ENCODE results near the gene ADI1.
"Not testable (repeated sequence)": the region's sequence is repeated elsewhere in the genome, so short reads cannot be mapped to it uniquely, and the experiment has no call there.

The ADI1 gene

DNA sequence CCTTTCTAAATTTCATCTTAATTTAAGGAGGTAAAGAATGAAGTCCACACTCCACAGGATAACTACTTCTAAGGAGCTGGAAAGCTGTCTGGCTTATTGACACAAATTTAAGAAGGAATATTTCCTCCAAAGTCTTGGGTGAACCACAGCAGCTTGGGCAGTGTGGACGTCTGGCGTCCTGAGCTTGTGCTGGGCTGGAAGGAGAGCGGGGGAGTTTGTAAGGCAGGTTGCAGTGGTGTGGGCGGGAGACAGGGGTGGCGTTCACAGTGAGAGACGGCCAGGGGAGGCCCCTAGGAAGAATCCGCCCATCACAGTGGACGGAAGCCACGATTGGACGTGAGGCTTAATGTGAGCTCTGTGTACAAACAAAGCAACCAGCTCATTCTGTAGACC is 25.7 kb downstream of the ADI1 start:
- H3K4me3 ChIP-seq (replicated peaks; ENCODE audit: low read depth, low read length), result no peak overlapping the region
- TF ChIP-seq, protein P1, sequence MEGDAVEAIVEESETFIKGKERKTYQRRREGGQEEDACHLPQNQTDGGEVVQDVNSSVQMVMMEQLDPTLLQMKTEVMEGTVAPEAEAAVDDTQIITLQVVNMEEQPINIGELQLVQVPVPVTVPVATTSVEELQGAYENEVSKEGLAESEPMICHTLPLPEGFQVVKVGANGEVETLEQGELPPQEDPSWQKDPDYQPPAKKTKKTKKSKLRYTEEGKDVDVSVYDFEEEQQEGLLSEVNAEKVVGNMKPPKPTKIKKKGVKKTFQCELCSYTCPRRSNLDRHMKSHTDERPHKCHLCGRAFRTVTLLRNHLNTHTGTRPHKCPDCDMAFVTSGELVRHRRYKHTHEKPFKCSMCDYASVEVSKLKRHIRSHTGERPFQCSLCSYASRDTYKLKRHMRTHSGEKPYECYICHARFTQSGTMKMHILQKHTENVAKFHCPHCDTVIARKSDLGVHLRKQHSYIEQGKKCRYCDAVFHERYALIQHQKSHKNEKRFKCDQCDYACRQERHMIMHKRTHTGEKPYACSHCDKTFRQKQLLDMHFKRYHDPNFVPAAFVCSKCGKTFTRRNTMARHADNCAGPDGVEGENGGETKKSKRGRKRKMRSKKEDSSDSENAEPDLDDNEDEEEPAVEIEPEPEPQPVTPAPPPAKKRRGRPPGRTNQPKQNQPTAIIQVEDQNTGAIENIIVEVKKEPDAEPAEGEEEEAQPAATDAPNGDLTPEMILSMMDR (IDR thresholded peaks at IDR 0.05; ENCODE audit: low read depth, low read length, missing control alignments), result no peak
- no peak for DNase-seq (ENCODE audit: extremely low read depth, low read depth)

DNA sequence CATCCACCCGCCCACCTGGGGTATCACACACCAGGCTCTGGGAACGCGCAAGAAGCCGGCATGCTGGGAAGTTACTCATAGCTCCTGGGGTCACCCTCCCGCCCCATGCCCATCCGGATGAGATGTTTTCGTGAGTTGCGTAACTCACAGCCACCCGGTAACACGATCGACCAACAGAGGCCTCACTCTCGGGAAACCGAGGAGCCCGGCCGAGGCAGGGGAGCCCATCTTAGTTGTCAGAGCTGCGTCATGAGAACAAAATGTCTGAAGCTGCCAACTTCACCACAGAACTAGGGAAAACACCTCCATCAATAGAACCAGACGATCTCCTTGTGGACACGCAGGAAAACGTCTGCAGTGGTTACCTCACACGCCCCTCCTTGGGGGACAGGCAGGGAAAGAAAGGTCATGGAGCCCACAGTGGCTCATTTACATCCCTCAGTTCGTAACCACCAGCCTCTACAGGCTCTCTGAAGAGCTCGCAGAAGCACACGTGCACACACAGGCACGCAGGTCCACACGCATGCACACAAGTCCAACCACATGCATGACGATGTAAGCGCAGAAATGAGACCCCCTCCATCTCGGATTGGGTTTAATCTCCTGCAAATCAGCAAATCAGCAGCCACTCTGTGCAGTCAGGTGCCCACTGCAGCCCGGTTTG is 26.2 kb downstream of the ADI1 start:
- no peak overlapping the region for H3K4me3 ChIP-seq (replicated peaks; ENCODE audit: low read depth, low read length)
- no peak for DNase-seq (ENCODE audit: extremely low read depth, low read depth)
- TF ChIP-seq, protein P1 (IDR thresholded peaks at IDR 0.05; ENCODE audit: low read depth, low read length, missing control alignments), result no peak

DNA sequence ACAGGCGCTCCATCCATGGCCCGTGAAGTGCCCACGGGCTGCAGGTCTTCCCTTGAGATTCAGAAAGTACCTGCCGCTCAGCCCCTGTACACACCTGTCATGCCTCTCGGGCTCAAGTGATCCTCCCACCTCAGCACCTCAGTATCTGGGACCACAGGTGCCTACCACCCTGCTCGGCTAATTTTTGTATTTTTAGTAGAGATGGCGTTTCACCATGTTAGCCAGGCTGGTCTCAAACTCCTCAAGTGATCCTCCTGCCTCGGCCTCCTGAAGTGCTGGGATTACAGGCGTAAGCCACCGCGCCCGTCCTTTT is 26.9 kb downstream of the ADI1 start:
- not testable (repeated sequence) for H3K4me3 ChIP-seq (replicated peaks; ENCODE audit: low read depth, low read length); DNase-seq (ENCODE audit: extremely low read depth, low read depth)

DNA sequence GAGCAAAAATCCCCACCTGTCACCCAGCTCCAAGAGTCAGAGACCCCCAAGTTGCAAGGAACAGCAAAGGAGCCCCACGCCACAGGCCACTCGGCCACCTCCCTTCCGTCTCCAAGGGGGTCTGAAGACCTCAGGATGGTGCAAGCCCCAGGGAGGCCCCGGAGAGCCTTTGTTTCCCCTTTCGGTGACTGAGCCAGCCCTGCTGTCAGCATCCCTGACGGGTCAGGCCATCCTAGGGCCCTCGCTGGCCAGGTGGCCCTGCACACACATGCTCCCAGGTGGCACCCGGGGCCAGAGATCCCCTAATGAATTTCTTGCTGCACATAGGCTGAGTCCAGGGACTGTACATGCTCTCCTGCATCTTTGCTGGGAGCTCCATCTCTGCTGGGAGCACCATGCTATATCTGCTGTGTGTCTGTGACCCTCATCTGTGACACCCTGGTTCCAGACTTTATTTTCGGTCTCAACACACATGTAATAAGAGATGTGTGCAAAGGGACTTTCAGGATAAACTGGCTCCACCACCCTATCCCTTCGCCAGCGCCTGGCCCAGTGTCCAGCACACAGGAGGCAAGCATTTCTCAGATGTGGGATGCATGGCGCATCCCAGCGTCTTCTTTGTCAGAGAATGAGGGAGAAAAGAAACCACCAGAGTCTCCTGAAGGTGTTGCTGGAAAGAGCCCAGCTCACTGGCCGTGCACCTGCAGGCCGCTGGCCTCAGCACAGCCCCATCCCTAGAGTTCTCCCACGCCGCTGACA is 27.4 kb downstream of the ADI1 start:
- no peak overlapping the region for H3K4me3 ChIP-seq (replicated peaks; ENCODE audit: low read depth, low read length)
- TF ChIP-seq, protein P1 (IDR thresholded peaks at IDR 0.05; ENCODE audit: low read depth, low read length, missing control alignments), result no peak
- DNase-seq (ENCODE audit: extremely low read depth, low read depth), result no peak

DNA sequence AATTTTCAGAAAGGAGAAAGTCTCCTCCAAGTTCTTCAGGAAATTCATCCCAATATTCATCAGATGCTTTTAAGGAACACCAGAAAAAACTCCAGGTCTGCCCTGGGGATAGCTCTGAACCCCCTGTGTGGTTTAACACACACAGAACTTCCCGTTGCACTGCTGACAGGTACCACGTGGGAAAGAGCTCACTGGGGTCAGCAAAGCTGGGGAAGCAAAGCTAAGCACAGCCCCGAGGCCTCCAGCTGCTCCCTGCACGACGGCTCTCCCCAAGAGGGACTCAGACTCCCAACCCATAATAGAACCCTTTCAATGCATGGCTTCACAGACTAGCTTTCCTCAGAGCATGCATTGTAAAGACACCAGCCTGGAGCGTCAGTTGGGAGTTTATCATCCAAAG is 28.0 kb downstream of the ADI1 start:
- DNase-seq (ENCODE audit: extremely low read depth, low read depth), result no peak
- TF ChIP-seq, protein P1 (IDR thresholded peaks at IDR 0.05; ENCODE audit: low read depth, low read length, missing control alignments), result no peak
- no peak overlapping the region for H3K4me3 ChIP-seq (replicated peaks; ENCODE audit: low read depth, low read length)

DNA sequence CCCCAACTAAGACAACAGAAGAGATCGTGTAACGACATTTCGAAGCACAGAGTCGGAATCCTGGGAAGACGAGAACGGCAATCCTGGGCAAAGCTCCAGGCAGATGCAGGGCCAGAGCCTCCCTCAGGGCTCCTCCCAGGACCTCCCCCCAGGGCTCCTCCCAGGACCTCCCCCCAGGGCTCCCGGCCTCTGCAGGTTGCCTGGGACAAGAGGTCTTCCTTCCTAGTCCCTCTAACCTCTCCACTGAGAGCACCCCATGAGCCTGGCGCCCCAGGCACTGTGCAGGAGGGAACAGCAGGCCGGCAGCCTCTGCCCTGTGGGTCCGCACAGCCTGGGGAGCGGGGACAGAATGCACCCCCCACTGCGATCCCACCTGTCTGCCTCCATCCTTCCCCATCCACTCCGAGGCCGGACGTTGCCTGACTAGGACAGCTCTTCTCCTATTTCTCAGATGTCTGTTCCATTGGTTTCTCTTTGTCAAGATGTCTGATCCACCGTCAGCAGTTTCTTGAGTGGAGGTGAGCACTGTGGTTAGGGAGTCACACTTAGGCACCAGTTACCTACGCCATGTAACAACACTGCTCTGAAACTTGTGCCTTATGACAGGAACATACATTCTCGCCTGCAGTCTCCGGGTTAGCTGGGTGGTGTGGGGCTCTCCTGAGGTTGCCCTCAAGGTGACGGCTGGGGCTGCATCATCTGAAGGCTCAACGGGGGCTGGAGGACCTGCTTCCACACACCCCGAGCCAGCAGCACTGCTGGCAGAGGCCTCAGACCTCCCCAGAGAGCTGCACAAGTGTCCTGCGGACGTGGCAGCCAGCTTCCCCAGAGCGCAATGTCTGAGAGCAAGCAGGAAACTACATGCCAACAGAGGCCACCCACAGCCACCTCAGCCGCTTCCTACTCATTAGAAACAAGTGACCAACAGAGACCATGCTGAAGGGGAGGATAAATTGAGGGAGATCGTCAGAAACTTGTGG is 28.9 kb downstream of the ADI1 start:
- DNase-seq (ENCODE audit: extremely low read depth, low read depth), result no peak
- H3K4me3 ChIP-seq (replicated peaks; ENCODE audit: low read depth, low read length), result no peak overlapping the region
- TF ChIP-seq, protein P1 (IDR thresholded peaks at IDR 0.05; ENCODE audit: low read depth, low read length, missing control alignments), result no peak

DNA sequence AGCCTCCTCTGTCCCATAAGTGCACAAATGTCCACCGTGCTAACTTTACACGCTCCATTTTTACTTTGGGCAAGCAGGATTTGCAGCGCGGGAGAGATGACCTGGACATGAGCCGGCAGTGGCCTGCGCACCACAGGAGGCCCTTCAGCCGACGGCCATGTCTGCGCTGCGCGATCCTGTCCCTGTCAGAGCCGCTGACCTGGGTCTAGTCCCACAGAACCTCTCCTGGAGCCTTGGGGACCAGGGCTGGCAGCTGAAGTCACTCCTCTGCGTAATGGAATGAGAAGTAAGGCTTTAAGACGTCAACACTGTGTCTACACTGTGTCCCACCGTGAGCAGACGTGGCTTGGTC is 29.6 kb downstream of the ADI1 start:
- DNase-seq (ENCODE audit: extremely low read depth, low read depth), result no peak
- H3K4me3 ChIP-seq (replicated peaks; ENCODE audit: low read depth, low read length), result no peak overlapping the region
- TF ChIP-seq, protein P1 (IDR thresholded peaks at IDR 0.05; ENCODE audit: low read depth, low read length, missing control alignments), result no peak

Data from HFF-Myc (cell line).